ENCODE measurements around the gene RANBP6.

DNA sequence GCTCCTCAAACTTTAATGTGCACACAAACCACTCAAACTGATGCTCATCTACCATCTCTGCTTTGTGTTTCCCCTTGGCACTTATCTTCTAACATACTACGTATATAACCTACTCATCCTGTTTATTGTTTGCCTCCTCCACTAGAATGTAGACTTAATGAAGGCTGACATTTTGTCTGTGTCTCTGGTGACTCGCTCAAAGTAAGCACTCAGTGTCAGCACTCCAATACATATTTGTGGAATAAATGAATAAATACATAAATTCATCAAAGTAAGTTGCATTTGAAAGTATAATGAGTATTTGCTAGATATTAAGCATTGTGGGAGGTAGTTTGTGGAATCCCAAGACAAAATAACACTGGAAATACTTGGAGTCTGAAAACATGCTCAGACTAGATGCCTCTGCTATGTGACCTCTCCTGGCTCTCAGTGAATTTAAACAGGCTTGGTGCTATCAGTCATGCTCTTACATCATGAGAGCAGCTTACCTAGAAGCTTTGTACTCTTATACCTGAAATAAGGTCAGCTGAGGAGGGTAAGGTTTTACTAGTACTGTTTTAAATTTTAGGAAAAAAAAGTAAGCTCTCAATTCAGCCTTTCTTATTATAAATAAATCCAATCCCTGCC lies 37.0 kb upstream of the RANBP6 start:
- TF ChIP-seq POLR2A (IDR thresholded peaks at IDR 0.05) (no peak), CTCF (IDR thresholded peaks at IDR 0.05) (no peak)

All from esophagus squamous epithelium (tissue), 4 donors.